GM12801 (cell line): ENCODE data around the gene AFG3L2.

Experiments
- CTCF ChIP-seq: IDR thresholded peaks from one replicate; pipeline ENCODE4 v1.5.1; 2011; ENCODE audit warnings: control low read depth; ENCODE audit not compliant: insufficient read length; ENCODE audit errors: extremely low read depth

The AFG3L2 gene

DNA sequence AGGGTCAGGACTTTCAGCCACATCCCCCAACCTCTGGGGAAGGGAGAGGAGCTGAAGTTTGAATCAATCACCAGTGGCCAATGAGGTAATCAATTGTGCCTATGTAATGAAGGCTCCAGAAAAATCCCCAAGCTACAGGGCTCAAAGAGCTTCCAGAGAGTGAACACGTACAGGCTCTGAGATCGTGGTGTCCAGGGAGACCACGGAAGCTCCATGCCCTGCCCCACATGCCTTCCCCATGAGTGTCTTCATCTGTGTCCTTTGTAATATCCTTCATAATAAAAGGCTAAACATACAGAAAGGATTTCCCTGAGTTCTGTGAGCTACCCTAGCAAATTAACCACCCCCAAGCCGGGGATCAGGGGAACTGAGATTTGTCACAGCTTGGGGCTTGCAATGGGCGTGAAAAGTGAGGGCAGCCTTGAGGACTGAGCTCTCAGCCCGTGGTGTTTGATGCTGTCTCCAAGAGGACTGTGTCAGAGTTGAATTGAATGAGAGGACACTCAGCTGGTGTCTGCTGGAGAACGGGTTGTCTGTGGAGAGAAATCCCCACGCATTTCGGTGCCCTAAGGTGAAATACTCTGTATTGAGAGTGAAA, 94.5 kb downstream of the AFG3L2 start:
- TF ChIP-seq CTCF: no peak

GRCh38 chr18:12281861-12282260, 95.2 kb downstream of the AFG3L2 start:
- no peak for TF ChIP-seq CTCF

DNA sequence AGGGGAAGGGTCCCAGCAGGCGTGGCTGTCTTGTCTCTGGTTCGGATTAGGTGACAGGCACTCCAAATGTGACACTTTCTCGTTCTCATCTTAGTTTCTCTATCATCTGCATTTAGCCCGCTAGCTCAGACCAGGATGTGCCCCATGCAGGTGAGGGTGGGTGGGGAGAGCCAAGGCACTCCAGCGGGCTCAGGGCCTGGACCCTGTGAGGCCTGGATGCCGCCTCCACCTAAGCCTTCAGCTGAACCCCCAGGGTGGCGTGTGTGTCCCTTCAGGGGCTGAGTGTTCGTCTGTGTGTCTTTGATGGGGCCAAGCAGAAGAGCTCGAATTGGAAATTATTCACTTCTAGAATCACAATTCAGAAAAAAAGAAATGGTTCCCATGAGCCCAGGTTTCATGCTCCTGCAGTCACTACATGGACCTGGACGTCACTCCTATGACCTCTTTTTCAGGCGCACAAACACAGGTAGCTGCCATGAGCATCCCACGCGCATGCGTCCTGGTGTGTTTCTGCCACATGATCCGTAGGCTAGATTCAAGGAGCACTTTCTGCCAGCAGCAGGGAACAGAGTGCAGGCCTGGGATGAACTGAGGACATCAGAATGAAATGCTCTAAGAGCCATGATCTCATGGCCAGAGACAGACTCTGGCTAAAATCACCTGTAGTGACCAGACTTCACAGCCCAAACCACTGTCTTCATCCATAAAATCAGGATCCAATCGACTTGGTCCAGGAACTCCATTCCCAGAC, 97.1 kb downstream of the AFG3L2 start:
- no peak for TF ChIP-seq CTCF
